GM12874 (cell line): ENCODE measurements around the gene SALL3.

Experiments
- TF ChIP-seq, protein P1 (sequence below): IDR thresholded peaks from 2 replicates; pipeline ENCODE4 v1.5.1; 2011; ENCODE audit warnings: low read depth, mild to moderate bottlenecking, control low read depth, low read length, moderate library complexity; ENCODE audit not compliant: insufficient read depth

SALL3 gene

DNA sequence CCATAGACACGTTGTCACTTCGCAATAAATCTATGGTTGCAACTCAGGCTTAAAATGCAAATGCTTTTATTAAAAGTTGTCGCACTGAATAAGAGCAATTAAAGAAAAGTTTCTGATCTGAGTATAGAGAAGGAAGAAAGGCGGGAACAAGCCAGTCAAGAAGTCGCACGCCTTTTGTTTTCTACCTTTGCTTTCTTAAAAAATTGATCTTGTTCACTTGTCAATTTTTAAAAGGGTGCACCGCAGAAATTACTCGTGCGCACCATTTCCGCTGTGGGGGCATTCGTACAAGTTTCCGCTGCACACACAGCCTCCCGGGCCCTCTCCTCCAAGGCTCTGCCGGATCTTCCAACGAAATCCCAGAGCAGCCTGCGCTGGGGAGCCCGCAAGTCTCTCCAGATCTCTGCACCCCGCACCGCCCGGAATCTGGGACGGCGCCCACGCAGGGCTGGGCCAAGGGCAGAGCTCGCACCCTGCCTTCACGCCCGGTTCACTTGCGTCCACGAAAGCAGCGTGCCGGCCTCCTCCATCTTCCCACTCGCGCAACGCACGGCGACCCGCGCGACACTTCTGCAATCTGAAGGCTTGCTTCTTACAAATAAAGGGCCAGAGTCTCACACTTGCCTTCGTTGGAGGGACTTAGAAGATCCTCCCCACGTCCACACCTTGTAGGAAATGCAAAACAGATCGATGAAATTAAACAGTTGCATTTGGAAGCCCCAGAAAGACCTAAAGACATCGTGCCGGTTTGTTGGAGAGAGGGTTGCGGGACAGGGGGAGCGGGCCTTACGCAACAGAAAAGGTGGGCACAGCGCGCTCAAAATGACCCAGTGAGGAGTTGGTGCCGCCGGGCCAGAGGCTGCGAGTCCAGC lies 2.6 kb upstream of the SALL3 start:
- TF ChIP-seq, protein P1, sequence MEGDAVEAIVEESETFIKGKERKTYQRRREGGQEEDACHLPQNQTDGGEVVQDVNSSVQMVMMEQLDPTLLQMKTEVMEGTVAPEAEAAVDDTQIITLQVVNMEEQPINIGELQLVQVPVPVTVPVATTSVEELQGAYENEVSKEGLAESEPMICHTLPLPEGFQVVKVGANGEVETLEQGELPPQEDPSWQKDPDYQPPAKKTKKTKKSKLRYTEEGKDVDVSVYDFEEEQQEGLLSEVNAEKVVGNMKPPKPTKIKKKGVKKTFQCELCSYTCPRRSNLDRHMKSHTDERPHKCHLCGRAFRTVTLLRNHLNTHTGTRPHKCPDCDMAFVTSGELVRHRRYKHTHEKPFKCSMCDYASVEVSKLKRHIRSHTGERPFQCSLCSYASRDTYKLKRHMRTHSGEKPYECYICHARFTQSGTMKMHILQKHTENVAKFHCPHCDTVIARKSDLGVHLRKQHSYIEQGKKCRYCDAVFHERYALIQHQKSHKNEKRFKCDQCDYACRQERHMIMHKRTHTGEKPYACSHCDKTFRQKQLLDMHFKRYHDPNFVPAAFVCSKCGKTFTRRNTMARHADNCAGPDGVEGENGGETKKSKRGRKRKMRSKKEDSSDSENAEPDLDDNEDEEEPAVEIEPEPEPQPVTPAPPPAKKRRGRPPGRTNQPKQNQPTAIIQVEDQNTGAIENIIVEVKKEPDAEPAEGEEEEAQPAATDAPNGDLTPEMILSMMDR: no peak

DNA sequence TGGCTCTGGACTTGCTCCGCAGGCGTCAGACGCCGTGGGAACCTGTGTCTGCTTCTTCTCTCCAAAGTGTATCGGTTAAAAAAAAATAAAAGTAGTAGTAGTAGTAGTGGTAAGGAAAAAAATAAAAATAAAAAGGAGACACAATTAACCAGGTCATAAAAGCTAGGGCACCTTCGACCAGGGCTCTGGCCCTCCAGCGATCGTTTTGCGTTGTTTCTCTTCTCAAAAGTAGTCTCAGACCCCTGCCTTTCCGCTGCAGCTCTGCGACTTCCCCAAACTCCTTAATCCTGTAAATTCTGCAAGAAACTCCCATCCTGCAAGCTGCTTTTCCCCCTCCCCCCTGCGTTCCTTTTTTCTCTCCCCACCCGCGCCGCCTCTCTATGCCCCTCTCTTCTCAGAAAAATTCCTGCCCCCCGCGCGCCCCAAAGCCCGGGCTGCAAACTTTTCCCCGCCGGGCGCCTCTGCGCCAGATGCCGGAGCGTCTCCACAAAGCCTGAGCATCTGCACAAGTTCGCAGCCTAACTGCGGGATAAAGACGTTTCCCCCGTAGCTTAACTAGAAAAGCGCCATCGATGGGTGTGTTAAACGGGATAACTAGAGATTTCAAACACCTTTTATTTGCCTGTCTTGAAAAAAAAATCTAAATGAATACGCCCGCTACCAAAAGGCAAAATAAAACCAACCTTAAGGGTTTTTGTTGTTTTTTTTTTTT lies 1.8 kb upstream of the SALL3 start:
- TF ChIP-seq, protein P1: no peak

DNA sequence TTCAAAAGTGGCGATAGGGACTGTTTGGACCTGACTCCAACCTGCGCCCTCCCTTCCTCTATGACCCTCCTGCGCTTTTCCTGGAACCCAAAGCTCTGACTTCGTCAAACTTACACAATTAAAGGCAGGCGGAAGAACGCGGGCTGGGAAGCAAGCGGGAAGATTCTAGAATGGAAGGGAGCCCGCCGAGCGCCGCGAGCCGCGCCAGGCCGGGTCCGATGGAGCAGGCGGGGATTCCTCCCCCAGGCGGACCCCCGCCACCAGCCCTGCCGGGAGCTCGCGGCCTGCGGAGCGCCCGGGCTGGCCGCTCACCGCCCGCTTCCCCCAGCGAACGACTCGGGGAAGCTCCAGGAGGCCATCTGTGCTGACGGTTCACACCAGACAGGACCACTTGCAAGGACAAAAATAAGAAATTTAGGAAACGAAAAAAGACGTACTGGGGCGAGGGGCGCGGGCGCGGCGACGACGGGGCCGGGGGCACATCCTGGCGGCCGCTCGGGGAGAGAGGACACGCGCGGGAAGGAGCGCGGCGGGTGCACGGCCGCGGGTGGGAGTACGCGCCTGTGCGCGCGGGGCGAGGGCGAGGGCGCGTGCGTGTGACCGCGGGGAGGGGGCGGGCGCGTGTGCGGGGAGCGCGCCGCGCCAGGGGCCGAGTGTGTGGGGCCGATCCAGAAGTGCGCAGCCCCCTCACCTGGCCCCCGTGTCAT lies 1.1 kb upstream of the SALL3 start:
- TF ChIP-seq, protein P1: no peak

DNA sequence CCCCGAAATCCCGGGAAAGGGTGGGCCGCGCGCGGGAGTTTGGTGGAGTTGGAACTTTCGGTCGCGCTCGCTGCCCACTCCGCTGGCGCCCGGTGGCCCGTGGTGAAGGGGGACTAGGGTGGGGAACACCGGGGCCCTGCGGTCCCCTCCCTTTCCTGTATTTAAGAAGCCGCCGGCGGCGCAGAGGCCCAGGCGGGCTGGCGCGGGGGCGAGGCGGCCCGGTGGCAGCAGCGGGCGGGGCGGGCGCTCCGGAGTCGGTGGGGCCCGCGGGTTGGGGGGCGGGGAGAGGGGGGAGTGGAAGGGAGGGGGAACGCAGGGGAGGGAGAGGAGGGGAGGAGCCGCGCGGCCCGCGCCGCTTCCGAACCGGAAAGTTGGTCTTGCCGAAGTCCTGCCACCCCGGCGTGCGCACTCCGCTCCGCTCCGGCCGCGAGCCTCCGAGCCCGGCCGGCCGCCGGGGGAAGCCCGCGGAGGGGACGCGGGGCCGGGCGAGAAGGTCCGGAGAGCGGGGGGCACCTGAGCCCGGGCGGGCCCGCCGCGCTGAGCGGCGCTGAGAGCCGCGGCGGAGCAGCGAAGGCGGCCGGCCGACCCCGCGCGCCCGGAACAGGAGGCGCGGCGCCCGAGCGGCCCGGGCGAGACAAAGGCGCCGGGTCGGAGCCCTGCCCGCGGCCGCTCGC lies 425 bp upstream of the SALL3 start:
- TF ChIP-seq, protein P1: no peak

DNA sequence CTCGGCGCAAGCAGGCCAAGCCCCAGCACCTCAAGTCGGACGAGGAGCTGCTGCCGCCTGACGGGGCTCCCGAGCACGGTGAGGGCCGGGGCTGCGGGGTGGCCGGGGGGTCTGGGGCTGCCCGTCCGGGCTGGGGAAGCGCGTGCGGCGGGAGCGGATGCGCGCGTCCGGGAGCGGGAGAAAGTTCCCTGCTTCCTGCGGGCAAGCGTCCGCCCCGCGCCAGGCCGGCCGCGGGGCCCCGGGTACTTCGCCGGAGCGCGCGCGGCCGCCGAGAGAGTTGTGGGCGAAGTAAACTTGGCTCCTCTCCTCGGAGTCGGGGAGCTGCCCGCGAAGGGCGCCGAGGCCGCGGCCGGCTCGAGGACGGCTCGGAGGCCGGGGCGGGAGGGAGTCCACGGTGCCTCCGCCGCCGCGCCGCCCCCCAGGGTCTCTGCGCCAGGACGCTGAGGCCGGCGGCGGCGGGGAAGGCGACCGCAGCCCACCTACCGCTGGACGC lies 707 bp downstream of the SALL3 start:
- TF ChIP-seq, protein P1: no peak

DNA sequence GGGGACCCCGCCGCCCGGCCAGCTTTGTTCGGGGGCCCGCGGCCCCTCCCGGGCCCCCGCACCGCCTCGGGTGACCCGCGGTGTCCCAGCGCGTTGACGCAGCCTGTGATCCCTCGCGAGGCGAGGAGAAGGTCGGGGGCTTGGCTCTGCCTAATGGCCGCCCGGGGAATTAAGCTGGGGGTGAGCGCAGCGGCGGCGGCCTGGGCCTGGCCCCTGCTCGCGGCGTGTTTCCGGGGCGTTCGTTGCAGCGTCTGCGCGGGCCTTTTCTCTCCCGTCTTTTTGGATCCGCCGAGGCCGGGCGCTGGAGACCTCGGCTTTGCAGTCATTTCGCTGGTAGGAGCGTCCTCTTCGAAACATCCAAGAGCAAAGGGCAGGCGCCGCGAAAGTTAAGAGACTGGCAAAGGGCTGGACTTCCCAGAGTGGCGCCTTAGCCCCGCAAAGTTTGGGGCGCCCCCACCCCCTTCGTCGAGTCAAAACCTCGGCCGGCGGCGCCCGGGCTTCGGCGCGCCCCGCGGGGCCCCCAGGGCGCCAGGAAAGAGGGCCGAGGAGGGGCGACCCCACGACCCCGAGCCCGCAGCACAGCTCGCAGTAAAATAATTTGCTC lies 1.3 kb downstream of the SALL3 start:
- TF ChIP-seq, protein P1: no peak
